ENCODE measurements around the gene COL23A1.
"Not testable (repeated sequence)": the region's sequence is repeated elsewhere in the genome, so short reads cannot be mapped to it uniquely, and the experiment has no call there.

COL23A1 gene

DNA sequence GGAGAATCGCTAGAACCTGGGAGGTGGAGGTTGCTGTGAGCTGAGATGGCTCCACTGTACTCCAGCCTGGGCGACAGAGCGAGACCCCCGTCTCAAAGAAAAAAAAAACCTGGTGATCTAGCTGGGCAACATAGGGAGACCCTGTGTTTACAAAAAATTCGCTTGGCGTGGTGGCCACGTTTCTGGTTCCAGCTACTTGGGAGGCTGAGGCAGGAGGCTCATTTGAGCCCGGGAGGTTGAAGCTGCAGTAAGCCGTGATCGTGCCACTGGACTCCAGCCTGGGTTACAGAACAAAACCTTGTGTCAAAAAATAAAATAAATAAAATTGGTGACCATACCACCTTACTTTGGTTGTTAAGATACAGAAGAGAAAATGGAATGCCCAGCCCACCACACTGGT, 387.7 kb downstream of the COL23A1 start:
- DNase-seq, result no peak

DNA sequence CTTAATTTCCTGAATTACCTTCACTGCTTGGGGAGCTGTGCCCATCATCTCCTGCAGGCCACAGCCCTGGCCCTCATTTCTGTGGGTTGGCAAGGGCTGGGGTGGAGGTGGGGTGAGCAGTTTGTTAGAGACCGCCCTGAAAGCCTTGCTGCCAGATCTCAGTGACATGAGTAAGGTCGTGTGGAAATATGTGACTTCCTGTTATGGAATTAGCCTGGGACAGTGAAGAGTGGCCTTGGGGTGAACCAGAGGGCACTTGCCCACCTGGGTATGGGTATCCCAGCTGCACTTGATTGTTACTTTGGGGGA, 388.3 kb downstream of the COL23A1 start:
- no peak for DNase-seq

DNA sequence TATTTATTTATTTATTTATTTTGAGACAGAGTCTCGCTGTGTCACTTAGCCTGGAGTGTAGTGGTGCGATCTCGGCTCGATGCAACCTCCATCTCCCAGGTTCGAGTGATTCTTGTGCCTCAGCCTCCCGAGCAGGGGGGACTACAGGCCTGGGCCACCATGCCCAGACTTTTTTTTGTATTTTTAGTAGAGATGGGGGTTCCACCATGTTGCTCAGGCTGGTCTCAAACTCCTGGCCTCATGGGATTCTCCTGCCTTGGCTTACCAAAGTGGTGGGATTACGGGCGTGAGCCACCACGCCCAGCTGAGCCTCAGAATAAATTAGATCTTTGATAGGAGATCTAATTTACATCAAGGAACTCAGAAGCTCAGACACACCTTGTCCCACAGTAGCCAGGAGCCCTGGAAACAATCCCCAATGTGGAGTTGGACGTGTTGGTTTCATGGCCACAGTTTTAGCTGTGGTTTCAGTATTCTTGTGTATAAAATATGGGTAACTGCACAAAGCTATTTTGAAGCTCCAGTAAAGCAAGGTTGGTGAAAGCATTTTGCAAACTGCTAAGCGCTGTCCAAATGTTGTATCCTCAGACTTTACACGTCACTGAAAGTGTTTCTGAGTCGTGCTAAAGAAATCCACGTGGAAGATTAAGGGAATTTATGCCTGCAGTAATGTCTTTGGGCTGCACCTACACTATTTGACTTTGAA, 388.8 kb downstream of the COL23A1 start:
- no peak for DNase-seq

DNA sequence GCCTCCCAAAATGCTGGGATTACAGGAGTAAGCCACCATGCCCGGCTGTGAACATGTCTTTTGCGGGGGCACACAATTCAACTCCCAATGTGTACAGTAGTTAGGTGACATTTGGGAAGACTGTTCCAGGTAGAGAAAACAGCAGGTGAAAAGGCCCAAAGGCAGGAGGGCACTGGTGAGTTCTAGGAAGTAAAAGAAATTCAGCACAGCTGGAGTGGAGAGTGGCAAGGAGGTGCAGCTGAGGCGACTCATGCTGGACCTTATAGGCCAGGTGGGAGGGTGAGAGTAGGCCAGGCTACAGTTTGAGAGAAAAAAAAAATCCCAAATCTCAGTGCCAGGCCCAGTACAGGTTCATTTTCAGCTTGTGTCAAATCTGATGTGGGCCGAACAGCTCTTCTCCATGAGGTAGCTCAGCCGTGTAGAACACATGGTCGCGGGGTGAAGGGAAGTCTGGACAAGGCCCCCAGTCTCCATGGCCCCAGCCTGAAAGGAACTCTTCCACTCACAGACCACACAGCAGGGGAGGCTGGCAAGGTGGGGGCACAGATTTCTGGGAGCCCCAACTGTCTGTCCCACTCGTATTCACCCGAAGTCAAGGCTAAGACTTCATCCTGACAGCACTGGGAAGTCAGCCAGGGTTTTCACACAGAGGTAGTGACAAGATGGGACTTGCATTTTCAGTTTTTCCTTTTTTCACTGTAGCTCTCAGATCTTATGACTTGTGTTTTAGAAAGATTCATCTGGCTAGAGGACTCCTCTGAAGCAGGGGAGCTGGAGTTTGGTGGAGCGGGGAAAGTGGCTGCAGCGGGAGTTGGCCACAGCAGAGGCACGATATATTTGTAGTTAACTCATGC, 390.4 kb downstream of the COL23A1 start:
- no peak for DNase-seq

DNA sequence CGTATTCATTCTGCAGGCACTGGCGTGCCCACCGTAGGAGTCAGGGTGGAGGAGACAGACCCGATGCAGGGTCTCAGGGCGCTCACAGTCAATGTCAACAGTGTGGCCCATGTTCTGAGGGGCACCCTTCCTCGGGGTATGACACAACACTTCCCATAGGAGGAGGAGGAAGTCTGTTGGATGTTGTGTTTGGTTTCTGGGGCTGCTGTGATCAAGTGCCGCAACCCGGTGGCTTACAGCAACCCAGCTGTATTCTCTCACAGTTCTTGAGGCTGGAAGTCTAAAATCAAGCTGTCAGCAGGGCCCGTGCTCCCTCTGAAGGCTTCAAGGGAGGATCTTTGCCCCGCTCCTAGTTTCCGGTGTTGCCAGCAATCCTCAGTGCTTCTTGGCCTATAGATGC, 391.5 kb downstream of the COL23A1 start:
- DNase-seq, result no peak

DNA sequence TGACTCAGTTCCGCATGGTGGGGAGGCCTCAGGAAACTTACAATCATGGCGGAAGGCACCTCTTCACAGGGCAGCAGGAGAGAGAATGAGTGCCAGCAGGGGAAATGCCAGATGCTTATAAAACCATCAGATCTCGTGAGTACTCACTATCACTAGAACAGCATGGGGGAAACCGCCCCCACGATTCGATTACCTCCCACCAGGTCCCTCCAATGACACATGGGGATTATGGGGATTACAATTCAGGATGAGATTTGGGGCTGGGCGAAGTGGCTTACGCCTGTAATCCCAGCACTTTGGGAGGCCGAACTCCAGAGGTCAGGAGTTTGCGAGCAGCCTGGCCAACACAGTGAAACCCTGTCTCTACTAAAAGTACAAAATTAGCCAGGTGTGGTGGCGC, 392.0 kb downstream of the COL23A1 start:
- not testable (repeated sequence) for DNase-seq

DNA sequence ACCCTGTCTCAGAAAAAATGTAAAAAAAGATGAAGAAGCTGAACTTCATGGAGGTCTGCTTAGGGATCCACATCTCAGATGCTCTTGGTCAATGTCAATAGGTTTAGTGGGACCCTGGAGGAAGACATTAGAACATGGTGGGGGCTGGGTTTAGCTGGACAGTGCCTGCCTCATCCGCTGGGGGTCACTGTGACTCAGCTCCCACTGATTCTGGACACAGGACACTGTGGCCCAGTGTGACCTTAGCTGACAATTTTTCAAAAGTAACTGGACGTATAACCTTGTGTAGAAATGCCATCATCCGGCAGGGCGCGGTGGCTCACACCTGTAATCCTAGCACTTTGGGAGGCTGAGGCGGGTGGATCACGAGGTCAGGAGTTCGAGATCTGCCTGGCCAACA, 393.2 kb downstream of the COL23A1 start:
- no peak for DNase-seq

DNA sequence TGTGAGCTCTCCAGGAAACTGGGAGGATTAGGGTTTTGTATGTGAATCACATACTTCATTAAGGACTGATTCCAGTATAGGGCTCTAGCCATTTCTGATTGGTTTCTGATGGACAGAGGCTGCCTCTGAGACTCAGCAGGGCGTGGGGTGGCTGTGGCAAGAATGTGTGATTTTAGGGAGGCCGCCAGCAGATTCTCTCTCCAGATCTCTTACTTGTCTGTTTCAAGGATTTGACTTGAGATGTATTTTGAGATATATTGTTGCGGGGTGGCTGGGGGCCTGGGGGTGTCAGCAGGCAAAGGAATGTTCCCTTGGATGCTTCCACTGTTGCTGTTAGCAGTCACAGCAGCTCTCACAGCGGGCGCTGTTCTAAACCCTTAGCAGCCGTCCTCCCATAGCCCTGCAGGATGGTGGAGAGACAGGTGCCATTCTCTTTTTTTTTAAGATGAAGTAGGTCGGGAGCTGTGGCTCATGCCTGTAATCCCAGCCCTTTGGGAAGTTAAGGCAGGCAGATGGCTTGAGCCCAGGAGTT, 393.8 kb downstream of the COL23A1 start:
- no peak for DNase-seq

DNA sequence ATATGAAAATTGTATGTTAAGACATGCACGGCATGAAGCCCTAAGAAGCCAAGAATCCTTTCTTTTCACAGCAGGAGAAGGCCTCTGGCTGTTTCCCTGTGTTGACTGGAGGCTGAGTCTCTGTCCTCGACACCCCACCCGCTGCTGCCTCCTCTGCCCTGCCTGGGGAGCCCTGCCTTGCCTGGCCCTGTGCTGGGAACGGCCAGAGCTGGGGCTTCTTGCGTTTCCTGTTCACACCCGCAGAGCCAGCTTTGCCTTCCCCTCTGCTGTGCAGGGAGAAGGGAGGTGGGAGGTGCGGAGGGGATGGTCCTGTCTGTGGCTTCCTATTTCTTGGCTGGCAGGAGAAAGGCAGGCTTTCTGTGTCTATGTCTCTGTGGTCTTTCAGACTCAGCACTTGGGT, 396.2 kb downstream of the COL23A1 start:
- DNase-seq, result no peak

DNA sequence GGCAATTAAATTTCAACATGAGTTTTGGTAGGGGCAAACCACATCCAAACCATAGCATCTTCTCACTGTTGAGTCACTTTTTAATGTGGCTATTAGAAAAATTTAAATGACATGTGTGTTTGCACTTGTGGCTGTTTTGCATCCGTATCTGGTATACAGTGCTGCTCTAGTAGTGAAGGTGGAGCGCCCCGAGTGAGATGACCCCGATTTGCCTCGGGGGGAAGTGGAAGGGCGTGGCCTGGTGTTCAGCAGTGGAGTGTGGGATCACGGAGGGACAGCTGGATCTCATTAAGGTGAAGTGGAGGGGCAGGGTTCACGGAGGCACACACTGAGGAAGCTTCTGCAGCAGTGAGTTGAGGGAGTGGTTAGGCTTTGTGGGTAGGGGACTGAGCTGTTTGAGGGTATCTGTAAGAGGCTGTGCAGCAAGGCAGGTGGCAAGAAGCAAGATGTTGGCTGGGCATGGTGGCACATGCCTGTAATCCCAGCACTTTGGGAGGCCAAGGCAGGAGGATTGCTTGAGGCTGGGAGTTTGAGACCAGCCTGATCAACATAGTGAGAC, 396.9 kb downstream of the COL23A1 start:
- no peak for DNase-seq

DNA sequence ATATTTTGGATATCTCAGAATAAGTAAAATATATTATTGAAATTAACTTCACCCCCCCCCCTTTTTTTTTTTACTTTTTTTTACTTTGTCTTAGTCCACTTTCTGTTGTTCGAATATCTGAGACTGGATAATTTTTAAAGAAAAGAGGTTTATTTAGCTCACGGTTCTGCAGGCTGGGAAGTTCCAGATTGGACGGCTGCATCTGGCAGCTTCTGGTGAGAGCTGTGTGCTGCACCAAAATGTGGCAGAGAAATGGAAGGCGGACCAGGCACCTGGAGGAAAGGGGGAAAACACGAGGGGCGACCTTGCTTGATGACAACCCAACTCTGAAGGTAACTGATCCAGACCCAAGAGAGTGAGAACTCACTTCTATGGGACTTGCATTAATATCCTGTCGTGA, 397.4 kb downstream of the COL23A1 start:
- no peak for DNase-seq

DNA sequence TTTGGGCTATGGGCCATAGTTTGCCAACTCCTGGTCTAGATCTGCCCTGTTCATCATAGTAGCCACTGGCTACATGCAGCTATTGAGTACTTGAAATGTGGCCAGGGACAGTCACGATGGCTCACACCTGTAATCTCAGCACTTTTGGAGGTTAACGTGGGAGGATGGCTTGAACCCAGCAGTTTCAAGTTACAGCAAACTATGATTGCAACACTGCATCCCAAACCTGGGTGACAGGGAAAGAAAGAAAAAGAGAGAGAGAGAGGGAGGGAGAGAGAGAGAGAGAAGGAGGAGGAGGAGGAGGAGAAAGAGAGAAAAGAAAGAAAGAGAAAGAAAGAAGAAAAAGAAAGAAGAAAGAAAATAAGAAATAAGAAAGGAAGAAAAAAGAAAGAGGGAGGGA, 397.9 kb downstream of the COL23A1 start:
- DNase-seq, result no peak

DNA sequence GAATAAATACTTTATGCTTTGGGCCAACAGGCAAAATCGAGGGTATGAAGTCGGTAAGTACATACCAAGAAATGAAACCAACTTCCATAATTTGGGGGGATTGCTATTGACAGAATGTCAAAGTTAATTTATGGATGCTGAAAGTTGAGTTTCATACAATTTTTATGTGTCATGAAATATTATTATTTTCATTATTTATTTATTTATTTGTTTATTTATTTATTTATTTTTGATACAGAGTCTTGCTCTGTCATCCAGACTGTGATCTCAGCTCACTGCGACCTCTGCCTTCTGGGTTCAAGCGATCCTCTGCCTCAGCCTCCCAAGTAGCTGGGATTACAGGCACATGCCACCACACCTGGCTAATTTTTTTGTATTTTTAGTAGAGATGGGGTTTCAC, 398.5 kb downstream of the COL23A1 start:
- no peak for DNase-seq

DNA sequence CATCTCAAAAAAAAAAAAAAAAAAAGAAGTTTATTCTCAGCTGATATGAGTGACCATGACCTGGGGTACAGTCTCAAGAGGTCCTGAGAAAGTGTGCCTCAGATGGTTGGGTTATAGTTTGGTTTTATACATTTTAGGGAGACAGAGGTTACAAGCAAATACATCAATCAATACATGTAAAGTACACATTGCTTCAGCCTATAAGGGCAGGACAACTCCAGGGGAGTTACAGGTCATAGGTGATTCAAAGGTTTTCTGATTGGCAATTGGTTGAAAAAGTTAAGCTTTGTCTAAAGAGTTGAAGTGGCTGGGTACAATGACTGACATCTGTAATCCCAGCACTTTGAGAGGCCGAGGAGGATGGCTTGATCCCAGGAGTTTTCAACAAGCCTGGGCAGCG, 400.8 kb downstream of the COL23A1 start:
- DNase-seq, result no peak
